ENCODE results near the gene DLG5. TPM values are rescaled to one million over a fixed set of nuclear protein-coding genes. Genes with fewer than 3 reads are reported as not detected.

The DLG5 gene
- total RNA-seq, 1 donor from 2014 or later, result 22.2 TPM

DNA sequence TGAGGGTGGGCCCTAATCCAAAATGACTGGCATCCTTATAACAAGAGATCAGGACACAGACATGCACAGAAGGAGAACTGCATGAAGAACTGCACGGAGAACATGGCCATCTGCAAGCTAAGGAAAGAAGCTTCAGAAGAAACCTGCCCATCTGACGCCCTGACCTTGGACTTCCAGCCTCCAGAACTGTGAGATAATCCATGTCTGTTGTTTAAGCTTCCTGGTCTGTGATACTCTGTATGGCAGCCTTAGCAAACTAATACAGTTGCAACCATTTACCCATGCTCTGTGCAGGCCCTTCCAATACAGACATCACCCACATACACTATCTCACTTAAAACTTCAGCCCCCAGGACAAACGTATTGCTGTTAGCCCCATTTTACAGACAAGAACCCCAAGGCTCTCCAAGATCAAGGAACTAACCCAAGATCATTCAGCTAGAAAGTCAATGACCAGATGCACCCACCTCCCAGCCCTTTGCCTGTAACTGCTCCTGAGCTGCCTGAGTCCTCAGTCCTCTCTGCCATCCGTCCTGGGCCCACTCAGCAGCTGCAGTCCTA is 39.7 kb downstream of the DLG5 start:
- Histone ChIP-seq H3K4me2 (no peak overlapping the region), H3K9me3 (ENCODE audit: low read depth) (no peaks in the 10 kb centered on the region), H3K27me3 (no peaks in the 10 kb centered on the region), H3K27ac (no peak overlapping the region), H3K36me3 (no peaks in the 10 kb centered on the region), H3K79me2 (ENCODE audit: low read depth) (peaks cover 94% of the 10 kb centered on the region), H3K4me3 (no peak overlapping the region), H3F3A (ENCODE audit: low read depth) (peaks cover 26% of the 10 kb centered on the region), H4K20me1 (ENCODE audit: low read depth) (peaks cover 98% of the 10 kb centered on the region), H3K4me1 (peaks cover 60% of the 10 kb centered on the region), H2AFZ (replicated peaks) (no peak overlapping the region), H3K9ac (no peak overlapping the region)
- no peak for DNase-seq (ENCODE audit: low spot score)
- TF ChIP-seq EZH2phosphoT487 (IDR thresholded peaks at IDR 0.05) (no peak), EZH2 (IDR thresholded peaks at IDR 0.05) (no peak)
- TF ChIP-seq, protein P1, sequence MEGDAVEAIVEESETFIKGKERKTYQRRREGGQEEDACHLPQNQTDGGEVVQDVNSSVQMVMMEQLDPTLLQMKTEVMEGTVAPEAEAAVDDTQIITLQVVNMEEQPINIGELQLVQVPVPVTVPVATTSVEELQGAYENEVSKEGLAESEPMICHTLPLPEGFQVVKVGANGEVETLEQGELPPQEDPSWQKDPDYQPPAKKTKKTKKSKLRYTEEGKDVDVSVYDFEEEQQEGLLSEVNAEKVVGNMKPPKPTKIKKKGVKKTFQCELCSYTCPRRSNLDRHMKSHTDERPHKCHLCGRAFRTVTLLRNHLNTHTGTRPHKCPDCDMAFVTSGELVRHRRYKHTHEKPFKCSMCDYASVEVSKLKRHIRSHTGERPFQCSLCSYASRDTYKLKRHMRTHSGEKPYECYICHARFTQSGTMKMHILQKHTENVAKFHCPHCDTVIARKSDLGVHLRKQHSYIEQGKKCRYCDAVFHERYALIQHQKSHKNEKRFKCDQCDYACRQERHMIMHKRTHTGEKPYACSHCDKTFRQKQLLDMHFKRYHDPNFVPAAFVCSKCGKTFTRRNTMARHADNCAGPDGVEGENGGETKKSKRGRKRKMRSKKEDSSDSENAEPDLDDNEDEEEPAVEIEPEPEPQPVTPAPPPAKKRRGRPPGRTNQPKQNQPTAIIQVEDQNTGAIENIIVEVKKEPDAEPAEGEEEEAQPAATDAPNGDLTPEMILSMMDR (IDR thresholded peaks at IDR 0.05), result no peak
- Mint-ChIP-seq H3K9me3 (no peaks in the 10 kb centered on the region), H3K4me3 (peak overlapping the region; percentile 19), H3K36me3 (peaks cover 8% of the 10 kb centered on the region), H3K27ac (peak overlapping the region; percentile 94), H3K4me1 (peaks cover 82% of the 10 kb centered on the region), H3K27me3 (ENCODE audit: insufficient read depth, low read depth) (peaks cover 5% of the 10 kb centered on the region)

DNA sequence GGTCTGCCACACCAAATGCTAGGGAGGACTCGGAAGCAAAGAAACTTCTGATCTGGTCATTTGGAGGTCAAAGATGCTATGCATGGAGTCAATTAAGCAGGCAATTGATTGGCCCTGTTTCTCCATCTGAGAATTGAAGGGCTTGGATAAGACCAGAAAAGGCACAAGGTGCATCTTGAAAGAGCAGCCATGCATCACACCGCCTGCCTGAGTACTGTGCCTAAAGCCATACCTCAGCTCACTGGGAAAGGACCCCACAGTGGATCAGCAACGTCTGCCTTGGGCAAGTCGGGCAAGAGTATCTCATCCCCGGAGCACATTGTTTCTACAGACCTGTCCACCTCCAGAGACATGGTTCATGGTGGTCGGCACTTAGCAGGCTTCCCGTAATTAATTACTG is 42.4 kb downstream of the DLG5 start:
- H3K27ac ChIP-seq, result no peak overlapping the region
- peaks cover 7% of the 10 kb centered on the region for H3K27me3 Mint-ChIP-seq (ENCODE audit: insufficient read depth, low read depth)
- peaks cover 8% of the 10 kb centered on the region for H3K36me3 Mint-ChIP-seq
- peaks cover 67% of the 10 kb centered on the region for H3K4me1 Mint-ChIP-seq
- H3F3A ChIP-seq (ENCODE audit: low read depth), result peaks cover 10% of the 10 kb centered on the region
- H3K4me1 ChIP-seq, result peaks cover 37% of the 10 kb centered on the region
- peak overlapping the region; percentile 12 for H3K27ac Mint-ChIP-seq
- no peak overlapping the region for H3K4me2 ChIP-seq
- no peaks in the 10 kb centered on the region for H3K27me3 ChIP-seq
- H3K9ac ChIP-seq, result no peak overlapping the region
- H3K9me3 ChIP-seq (ENCODE audit: low read depth), result no peaks in the 10 kb centered on the region
- TF ChIP-seq EZH2 (IDR thresholded peaks at IDR 0.05) (no peak), EZH2phosphoT487 (IDR thresholded peaks at IDR 0.05) (no peak)
- TF ChIP-seq, protein P1 (IDR thresholded peaks at IDR 0.05), result no peak
- H4K20me1 ChIP-seq (ENCODE audit: low read depth), result peaks cover 95% of the 10 kb centered on the region
- H2AFZ ChIP-seq (replicated peaks), result no peak overlapping the region
- H3K4me3 Mint-ChIP-seq, result no peak overlapping the region
- no peak overlapping the region for H3K4me3 ChIP-seq
- DNase-seq (ENCODE audit: low spot score), result no peak
- H3K79me2 ChIP-seq (ENCODE audit: low read depth), result peaks cover 96% of the 10 kb centered on the region
- no peaks in the 10 kb centered on the region for H3K9me3 Mint-ChIP-seq
- H3K36me3 ChIP-seq, result no peaks in the 10 kb centered on the region

DNA sequence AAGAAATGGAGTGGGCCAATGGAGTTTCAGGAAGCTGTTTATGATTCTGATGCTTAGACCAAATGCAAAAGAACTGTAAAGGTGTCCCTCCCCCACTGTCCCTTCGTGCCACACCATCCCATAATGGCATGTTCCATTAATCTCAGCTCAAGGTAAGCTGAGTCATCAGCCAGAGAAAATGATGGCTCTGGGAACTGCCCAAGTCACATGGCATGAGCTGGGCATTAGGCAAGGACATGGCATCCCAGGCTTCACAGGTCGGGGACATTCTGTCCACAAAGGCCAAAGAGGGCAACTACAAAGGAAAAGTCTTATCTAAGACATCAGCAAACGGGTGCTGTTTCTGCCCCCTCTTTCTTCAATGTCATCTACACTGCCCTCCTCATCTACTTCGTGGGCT is 44.9 kb downstream of the DLG5 start:
- DNase-seq (ENCODE audit: low spot score), result no peak
- Histone ChIP-seq H3K4me3 (no peak overlapping the region), H3K4me2 (no peak overlapping the region), H3K27ac (no peak overlapping the region), H3K9ac (no peak overlapping the region), H2AFZ (replicated peaks) (no peak overlapping the region), H3F3A (ENCODE audit: low read depth) (peaks cover 33% of the 10 kb centered on the region), H3K27me3 (no peaks in the 10 kb centered on the region), H3K4me1 (peaks cover 37% of the 10 kb centered on the region), H3K9me3 (ENCODE audit: low read depth) (no peaks in the 10 kb centered on the region), H3K36me3 (no peaks in the 10 kb centered on the region), H3K79me2 (ENCODE audit: low read depth) (peaks cover 77% of the 10 kb centered on the region), H4K20me1 (ENCODE audit: low read depth) (peaks cover 94% of the 10 kb centered on the region)
- no peak overlapping the region for H3K4me3 Mint-ChIP-seq
- peaks cover 7% of the 10 kb centered on the region for H3K27me3 Mint-ChIP-seq (ENCODE audit: insufficient read depth, low read depth)
- no peaks in the 10 kb centered on the region for H3K9me3 Mint-ChIP-seq
- H3K36me3 Mint-ChIP-seq, result peaks cover 8% of the 10 kb centered on the region
- TF ChIP-seq EZH2phosphoT487 (IDR thresholded peaks at IDR 0.05) (no peak), EZH2 (IDR thresholded peaks at IDR 0.05) (no peak)
- TF ChIP-seq, protein P1 (IDR thresholded peaks at IDR 0.05), result no peak
- no peak overlapping the region for H3K27ac Mint-ChIP-seq
- peaks cover 65% of the 10 kb centered on the region for H3K4me1 Mint-ChIP-seq
